Ishikawa (cell line): ENCODE measurements around the gene WDR70.

ENCODE experiments used
- CEBPB ChIP-seq: IDR thresholded peaks from 2 replicates; pipeline ENCODE4 v1.6.1; 2012
- CREB1 ChIP-seq: IDR thresholded peaks from 2 replicates; pipeline ENCODE4 v1.6.1; 2012; ENCODE audit warnings: low read depth
- EGR1 ChIP-seq: IDR thresholded peaks from 2 replicates; pipeline ENCODE4 v1.6.1; 2012
- EP300 ChIP-seq: IDR thresholded peaks from 2 replicates; pipeline ENCODE4 v1.6.1; 2012; ENCODE audit warnings: borderline replicate concordance
- FOXM1 ChIP-seq: IDR thresholded peaks from 2 replicates; pipeline ENCODE4 v1.6.1; 2012; ENCODE audit warnings: low read depth, borderline replicate concordance
- NFIC ChIP-seq: IDR thresholded peaks from 2 replicates; pipeline ENCODE4 v1.6.1; 2012
- RAD21 ChIP-seq: IDR thresholded peaks from 2 replicates; pipeline ENCODE4 v1.6.1; 2012; ENCODE audit warnings: low read depth
- TAF1 ChIP-seq: IDR thresholded peaks from 2 replicates; pipeline ENCODE4 v1.6.1; 2012; ENCODE audit warnings: low read depth, mild to moderate bottlenecking
- TCF12 ChIP-seq: IDR thresholded peaks from 2 replicates; pipeline ENCODE4 v1.6.1; 2012; ENCODE audit warnings: low read depth
- TEAD4 ChIP-seq: IDR thresholded peaks from 2 replicates; pipeline ENCODE4 v1.6.1; 2012
- YY1 ChIP-seq: IDR thresholded peaks from 2 replicates; pipeline ENCODE4 v1.6.1; 2012; ENCODE audit warnings: low read depth
- ZBTB7A ChIP-seq: IDR thresholded peaks from 2 replicates; pipeline ENCODE4 v1.6.1; 2012; ENCODE audit warnings: low read depth
- TF ChIP-seq, protein P1 (sequence below): IDR thresholded peaks from 2 replicates; pipeline ENCODE4 v1.6.1; 2012; ENCODE audit warnings: low read depth, mild to moderate bottlenecking
- TF ChIP-seq, protein P2 (sequence below): IDR thresholded peaks from 2 replicates; pipeline ENCODE4 v1.6.1; 2012
- TF ChIP-seq, protein P3 (sequence below): IDR thresholded peaks from 2 replicates; pipeline ENCODE4 v1.6.1; 2012

WDR70 gene

DNA sequence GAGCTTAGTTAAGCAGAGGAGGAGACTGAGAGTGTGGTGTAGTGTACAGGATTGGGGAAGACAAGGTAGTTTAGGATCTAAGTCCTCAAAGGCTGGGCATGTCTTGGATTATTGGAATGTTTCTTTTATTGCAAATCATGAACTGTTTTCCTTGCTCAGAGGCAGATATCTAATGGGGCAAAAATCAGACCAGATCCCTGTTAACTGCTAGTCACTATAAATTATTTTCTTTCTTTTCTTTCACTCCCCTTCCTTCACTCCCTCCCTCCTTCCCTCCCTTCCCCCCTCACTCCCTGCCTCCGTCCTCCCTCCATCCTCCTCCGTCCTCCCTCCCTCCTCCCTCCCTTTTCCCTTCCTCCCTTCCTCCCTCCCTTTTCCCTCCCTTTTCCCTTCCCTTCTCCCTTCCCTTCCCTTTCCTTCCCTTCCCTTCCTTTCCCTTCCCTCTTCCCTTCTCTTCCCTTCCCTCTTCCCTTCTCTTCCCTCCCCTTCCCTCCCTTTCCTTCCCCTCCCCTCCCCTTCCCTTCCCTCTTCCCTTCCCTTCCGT, 117.9 kb downstream of the WDR70 start:
- TF ChIP-seq CREB1 (no peak), CEBPB (no peak)
- TF ChIP-seq, protein P1, sequence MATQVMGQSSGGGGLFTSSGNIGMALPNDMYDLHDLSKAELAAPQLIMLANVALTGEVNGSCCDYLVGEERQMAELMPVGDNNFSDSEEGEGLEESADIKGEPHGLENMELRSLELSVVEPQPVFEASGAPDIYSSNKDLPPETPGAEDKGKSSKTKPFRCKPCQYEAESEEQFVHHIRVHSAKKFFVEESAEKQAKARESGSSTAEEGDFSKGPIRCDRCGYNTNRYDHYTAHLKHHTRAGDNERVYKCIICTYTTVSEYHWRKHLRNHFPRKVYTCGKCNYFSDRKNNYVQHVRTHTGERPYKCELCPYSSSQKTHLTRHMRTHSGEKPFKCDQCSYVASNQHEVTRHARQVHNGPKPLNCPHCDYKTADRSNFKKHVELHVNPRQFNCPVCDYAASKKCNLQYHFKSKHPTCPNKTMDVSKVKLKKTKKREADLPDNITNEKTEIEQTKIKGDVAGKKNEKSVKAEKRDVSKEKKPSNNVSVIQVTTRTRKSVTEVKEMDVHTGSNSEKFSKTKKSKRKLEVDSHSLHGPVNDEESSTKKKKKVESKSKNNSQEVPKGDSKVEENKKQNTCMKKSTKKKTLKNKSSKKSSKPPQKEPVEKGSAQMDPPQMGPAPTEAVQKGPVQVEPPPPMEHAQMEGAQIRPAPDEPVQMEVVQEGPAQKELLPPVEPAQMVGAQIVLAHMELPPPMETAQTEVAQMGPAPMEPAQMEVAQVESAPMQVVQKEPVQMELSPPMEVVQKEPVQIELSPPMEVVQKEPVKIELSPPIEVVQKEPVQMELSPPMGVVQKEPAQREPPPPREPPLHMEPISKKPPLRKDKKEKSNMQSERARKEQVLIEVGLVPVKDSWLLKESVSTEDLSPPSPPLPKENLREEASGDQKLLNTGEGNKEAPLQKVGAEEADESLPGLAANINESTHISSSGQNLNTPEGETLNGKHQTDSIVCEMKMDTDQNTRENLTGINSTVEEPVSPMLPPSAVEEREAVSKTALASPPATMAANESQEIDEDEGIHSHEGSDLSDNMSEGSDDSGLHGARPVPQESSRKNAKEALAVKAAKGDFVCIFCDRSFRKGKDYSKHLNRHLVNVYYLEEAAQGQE: no peak

DNA sequence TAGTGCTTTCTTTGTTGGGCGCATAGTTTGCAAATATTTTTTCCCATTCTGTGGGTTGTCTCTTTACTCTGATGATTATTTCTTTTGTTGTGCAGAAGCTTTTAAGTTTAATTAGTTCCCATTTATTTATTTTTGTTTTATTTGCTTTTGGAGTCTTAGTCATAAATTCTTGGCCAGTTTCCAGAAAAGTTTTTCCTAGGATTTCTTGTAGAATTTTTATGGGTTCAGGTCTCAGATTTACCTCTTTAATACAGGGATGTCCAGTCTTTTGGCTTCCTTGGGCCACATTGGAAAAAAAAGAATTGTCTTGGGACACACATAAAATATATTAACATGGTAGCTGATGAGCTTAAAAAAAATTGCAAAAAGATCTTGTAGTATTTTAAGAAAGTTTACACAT, 122.0 kb downstream of the WDR70 start:
- TF ChIP-seq, protein P2, sequence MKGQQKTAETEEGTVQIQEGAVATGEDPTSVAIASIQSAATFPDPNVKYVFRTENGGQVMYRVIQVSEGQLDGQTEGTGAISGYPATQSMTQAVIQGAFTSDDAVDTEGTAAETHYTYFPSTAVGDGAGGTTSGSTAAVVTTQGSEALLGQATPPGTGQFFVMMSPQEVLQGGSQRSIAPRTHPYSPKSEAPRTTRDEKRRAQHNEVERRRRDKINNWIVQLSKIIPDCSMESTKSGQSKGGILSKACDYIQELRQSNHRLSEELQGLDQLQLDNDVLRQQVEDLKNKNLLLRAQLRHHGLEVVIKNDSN: no peak
- no peak for TF ChIP-seq YY1
- TF ChIP-seq TAF1: no peak
- no peak for TF ChIP-seq CEBPB
- no peak for TF ChIP-seq EP300
- TF ChIP-seq, protein P3, sequence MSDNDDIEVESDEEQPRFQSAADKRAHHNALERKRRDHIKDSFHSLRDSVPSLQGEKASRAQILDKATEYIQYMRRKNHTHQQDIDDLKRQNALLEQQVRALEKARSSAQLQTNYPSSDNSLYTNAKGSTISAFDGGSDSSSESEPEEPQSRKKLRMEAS: no peak
- no peak for TF ChIP-seq TCF12
- no peak for TF ChIP-seq FOXM1
- no peak for TF ChIP-seq TEAD4
- TF ChIP-seq CREB1: no peak
- TF ChIP-seq EGR1: no peak

DNA sequence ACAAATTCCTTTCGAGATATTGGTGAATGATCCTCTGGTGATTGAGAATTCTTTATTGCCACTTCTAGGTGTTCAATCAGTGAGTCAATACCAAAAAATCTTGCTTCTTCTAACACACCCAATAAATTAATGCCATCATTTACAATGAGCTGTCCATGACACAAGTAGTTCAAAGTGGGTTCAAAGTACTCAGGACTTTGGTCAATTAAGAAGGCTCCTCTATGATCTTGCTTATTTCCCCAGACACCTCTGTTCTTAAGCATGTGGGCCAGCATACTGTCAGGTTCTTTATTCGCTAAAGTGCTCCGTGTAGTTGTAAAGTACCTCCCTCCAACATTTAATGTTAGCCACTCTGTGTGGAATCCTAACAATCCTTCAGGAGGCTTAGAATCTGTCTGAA, 127.1 kb downstream of the WDR70 start:
- no peak for TF ChIP-seq FOXM1

DNA sequence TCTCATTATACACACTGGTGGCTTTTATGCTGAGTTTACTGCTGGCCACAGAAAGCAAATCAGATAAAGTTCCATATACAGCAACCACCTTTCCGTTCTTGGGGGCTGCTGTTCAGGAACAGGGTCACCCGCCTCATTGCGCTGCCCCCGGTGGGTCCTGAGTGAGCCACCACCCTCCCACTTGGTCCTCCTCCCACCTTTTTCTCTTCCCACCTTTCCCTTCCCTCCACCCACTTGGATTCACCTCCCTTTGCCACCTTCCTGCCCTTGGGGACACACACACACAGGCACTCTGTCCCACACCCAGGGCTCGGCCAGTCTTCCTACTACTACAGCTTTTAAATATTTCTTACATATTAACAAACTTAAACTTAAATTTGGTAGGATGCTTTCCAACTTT, 127.6 kb downstream of the WDR70 start:
- TF ChIP-seq TAF1 (no peak), TCF12 (no peak), FOXM1 (no peak), CEBPB (no peak), TEAD4 (no peak), EP300 (no peak), CREB1 (no peak), NFIC (no peak), RAD21 (no peak), YY1 (no peak), EGR1 (no peak), ZBTB7A (no peak)
- TF ChIP-seq, protein P2: no peak
- TF ChIP-seq, protein P1: no peak
- TF ChIP-seq, protein P3: no peak

DNA sequence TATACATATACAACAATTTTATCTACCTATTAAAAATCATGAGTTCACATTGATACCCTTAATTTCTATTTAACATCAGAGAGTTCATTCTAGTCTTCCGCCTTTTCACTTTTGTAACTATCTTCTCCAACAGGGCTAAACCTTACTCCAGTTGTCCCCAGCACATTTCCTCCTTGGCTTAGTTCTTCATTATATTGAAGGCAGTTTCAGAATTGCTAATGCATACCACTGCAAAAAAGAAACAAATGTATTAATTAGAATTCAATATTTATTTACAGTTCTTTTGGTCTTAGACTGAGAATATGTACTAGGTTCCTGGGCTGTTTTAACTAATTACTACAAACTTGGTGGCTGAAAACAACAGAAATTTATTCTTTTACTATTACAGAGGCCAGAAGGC, 132.5 kb downstream of the WDR70 start:
- TF ChIP-seq TEAD4 (no peak), ZBTB7A (no peak), CREB1 (no peak), NFIC (no peak), YY1 (no peak)
- TF ChIP-seq, protein P1: no peak
- TF ChIP-seq, protein P3: no peak
